ENCODE data around the gene BABAM2.
"Not testable (repeated sequence)": the region's sequence is repeated elsewhere in the genome, so short reads cannot be mapped to it uniquely, and the experiment has no call there.

GRCh38 chr2:27978761-27979160 is 88.2 kb downstream of the BABAM2 start:
- TF ChIP-seq, protein P1, sequence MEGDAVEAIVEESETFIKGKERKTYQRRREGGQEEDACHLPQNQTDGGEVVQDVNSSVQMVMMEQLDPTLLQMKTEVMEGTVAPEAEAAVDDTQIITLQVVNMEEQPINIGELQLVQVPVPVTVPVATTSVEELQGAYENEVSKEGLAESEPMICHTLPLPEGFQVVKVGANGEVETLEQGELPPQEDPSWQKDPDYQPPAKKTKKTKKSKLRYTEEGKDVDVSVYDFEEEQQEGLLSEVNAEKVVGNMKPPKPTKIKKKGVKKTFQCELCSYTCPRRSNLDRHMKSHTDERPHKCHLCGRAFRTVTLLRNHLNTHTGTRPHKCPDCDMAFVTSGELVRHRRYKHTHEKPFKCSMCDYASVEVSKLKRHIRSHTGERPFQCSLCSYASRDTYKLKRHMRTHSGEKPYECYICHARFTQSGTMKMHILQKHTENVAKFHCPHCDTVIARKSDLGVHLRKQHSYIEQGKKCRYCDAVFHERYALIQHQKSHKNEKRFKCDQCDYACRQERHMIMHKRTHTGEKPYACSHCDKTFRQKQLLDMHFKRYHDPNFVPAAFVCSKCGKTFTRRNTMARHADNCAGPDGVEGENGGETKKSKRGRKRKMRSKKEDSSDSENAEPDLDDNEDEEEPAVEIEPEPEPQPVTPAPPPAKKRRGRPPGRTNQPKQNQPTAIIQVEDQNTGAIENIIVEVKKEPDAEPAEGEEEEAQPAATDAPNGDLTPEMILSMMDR (IDR thresholded peaks at IDR 0.05), result not testable (repeated sequence)
- not testable (repeated sequence) for TF ChIP-seq POLR2AphosphoS5 (IDR thresholded peaks at IDR 0.05)
